Measurements from ENCODE around the gene COMMD6. TPM values are rescaled to one million over a fixed set of nuclear protein-coding genes. Genes with fewer than 3 reads are reported as not detected.

Gene COMMD6
- total and polyA plus RNA-seq, 2 of the 13 experiments (the other 11 are each of a cell fraction or from before 2014, with no cell fraction given) = 97.0 to 164 TPM

DNA sequence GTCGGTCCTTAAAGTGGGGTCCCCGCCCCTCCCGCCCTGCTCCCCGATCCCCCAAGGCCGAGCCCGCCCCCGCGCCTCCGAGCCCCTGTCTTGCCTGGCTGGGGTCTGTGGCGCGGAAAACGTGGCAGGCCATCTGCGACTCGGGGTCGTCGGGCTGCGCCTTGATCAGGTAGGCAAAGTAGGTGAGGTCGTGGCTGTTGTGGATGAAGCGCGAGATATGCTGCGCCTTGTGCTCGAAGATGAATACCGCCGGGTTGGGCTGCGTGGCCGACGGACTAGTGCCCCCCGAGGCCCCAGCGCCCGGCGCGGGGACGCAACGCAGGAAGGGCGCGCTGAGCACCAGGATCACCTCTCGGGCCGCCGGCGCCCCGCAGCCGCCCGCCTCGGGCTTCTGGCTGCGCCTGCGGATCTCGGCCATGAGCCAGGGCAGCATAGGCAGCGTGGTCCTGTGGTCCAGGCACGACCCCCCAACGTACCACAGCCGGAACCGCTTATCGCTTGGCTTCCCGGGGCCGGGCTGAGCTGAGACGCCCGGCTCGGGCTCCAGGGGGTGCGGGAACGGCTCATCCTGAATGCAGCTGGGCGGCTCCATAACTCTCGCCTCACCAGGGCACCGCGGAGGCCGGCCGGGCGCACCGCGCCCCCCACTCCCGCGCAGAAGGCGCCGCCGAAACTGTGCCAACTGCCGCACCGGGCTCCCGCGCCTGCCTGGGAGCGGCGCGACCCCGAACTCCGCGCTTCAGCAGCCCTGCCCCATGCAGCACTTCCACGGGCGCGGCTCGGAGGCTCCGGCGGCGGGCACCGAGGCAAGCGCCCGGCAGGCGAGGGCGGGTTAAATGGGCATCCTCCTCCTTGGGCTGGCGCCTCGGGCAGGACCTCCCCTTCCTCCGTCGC, 56.2 kb downstream of the COMMD6 start (continued):
- TF ChIP-seq HNRNPH1 (optimal IDR thresholded peaks at IDR 0.05; ENCODE audit: low read depth, low read length) (no peak), SMARCE1 (IDR thresholded peaks at IDR 0.05; ENCODE audit: borderline replicate concordance) (no peak), IKZF4 (CRISPR knock-in tag; IDR thresholded peaks at IDR 0.05; ENCODE audit: borderline replicate concordance, low read depth, not compliant biosample characterization) (no peak), CENPT (CRISPR knock-in tag; IDR thresholded peaks at IDR 0.05; ENCODE audit: low read depth) (no peak), ZNF850 (CRISPR knock-in tag; conservative IDR thresholded peaks at IDR 0.05) (no peak), ZFY (CRISPR knock-in tag; IDR thresholded peaks at IDR 0.05) (peak; percentile 60), KLF12 (CRISPR knock-in tag; IDR thresholded peaks at IDR 0.05; ENCODE audit: borderline replicate concordance) (no peak), GLI4 (CRISPR knock-in tag; IDR thresholded peaks at IDR 0.05; ENCODE audit: borderline replicate concordance) (no peak), GATAD1 (CRISPR knock-in tag; IDR thresholded peaks at IDR 0.05) (no peak), ZBTB7B (CRISPR knock-in tag; IDR thresholded peaks at IDR 0.05) (peak; percentile 52; the same call in 1 of the 2 replicates), ASH2L (IDR thresholded peaks at IDR 0.05; ENCODE audit: insufficient read length, low read depth, low read length) (peak; percentile 72), CREB1 (IDR thresholded peaks at IDR 0.05) (no peak), CREB1 (CRISPR knock-in tag; IDR thresholded peaks at IDR 0.05) (no peak), STAT5B (CRISPR knock-in tag; IDR thresholded peaks at IDR 0.05) (no peak), SIN3A (IDR thresholded peaks at IDR 0.05; ENCODE audit: borderline replicate concordance, low read depth, low read length) (0 out of 2 replicates have a peak, but pooled peaks have one; percentile 17), KAT8 (CRISPR knock-in tag; IDR thresholded peaks at IDR 0.05) (no peak), SATB2 (CRISPR knock-in tag; IDR thresholded peaks at IDR 0.05) (no peak), ZNF234 (CRISPR knock-in tag; conservative IDR thresholded peaks at IDR 0.05) (no peak; the same call in 1 of the 2 replicates)
- TF ChIP-seq, protein P1, sequence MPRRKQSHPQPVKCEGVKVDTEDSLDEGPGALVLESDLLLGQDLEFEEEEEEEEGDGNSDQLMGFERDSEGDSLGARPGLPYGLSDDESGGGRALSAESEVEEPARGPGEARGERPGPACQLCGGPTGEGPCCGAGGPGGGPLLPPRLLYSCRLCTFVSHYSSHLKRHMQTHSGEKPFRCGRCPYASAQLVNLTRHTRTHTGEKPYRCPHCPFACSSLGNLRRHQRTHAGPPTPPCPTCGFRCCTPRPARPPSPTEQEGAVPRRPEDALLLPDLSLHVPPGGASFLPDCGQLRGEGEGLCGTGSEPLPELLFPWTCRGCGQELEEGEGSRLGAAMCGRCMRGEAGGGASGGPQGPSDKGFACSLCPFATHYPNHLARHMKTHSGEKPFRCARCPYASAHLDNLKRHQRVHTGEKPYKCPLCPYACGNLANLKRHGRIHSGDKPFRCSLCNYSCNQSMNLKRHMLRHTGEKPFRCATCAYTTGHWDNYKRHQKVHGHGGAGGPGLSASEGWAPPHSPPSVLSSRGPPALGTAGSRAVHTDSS (CRISPR knock-in tag; conservative IDR thresholded peaks at IDR 0.05) = no peak
- TF ChIP-seq, protein P2, sequence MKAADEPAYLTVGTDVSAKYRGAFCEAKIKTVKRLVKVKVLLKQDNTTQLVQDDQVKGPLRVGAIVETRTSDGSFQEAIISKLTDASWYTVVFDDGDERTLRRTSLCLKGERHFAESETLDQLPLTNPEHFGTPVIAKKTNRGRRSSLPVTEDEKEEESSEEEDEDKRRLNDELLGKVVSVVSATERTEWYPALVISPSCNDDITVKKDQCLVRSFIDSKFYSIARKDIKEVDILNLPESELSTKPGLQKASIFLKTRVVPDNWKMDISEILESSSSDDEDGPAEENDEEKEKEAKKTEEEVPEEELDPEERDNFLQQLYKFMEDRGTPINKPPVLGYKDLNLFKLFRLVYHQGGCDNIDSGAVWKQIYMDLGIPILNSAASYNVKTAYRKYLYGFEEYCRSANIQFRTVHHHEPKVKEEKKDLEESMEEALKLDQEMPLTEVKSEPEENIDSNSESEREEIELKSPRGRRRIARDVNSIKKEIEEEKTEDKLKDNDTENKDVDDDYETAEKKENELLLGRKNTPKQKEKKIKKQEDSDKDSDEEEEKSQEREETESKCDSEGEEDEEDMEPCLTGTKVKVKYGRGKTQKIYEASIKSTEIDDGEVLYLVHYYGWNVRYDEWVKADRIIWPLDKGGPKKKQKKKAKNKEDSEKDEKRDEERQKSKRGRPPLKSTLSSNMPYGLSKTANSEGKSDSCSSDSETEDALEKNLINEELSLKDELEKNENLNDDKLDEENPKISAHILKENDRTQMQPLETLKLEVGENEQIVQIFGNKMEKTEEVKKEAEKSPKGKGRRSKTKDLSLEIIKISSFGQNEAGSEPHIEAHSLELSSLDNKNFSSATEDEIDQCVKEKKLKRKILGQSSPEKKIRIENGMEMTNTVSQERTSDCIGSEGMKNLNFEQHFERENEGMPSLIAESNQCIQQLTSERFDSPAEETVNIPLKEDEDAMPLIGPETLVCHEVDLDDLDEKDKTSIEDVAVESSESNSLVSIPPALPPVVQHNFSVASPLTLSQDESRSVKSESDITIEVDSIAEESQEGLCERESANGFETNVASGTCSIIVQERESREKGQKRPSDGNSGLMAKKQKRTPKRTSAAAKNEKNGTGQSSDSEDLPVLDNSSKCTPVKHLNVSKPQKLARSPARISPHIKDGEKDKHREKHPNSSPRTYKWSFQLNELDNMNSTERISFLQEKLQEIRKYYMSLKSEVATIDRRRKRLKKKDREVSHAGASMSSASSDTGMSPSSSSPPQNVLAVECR (CRISPR knock-in tag; IDR thresholded peaks at IDR 0.05; ENCODE audit: borderline replicate concordance) = 0 out of 2 replicates have a peak, but pooled peaks have one; percentile 70
- TF ChIP-seq, protein P3, sequence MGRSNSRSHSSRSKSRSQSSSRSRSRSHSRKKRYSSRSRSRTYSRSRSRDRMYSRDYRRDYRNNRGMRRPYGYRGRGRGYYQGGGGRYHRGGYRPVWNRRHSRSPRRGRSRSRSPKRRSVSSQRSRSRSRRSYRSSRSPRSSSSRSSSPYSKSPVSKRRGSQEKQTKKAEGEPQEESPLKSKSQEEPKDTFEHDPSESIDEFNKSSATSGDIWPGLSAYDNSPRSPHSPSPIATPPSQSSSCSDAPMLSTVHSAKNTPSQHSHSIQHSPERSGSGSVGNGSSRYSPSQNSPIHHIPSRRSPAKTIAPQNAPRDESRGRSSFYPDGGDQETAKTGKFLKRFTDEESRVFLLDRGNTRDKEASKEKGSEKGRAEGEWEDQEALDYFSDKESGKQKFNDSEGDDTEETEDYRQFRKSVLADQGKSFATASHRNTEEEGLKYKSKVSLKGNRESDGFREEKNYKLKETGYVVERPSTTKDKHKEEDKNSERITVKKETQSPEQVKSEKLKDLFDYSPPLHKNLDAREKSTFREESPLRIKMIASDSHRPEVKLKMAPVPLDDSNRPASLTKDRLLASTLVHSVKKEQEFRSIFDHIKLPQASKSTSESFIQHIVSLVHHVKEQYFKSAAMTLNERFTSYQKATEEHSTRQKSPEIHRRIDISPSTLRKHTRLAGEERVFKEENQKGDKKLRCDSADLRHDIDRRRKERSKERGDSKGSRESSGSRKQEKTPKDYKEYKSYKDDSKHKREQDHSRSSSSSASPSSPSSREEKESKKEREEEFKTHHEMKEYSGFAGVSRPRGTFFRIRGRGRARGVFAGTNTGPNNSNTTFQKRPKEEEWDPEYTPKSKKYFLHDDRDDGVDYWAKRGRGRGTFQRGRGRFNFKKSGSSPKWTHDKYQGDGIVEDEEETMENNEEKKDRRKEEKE (IDR thresholded peaks at IDR 0.05) = no peak

Measured in HepG2 (cell line).